ENCODE results near the gene TREML2.

Gene TREML2

DNA sequence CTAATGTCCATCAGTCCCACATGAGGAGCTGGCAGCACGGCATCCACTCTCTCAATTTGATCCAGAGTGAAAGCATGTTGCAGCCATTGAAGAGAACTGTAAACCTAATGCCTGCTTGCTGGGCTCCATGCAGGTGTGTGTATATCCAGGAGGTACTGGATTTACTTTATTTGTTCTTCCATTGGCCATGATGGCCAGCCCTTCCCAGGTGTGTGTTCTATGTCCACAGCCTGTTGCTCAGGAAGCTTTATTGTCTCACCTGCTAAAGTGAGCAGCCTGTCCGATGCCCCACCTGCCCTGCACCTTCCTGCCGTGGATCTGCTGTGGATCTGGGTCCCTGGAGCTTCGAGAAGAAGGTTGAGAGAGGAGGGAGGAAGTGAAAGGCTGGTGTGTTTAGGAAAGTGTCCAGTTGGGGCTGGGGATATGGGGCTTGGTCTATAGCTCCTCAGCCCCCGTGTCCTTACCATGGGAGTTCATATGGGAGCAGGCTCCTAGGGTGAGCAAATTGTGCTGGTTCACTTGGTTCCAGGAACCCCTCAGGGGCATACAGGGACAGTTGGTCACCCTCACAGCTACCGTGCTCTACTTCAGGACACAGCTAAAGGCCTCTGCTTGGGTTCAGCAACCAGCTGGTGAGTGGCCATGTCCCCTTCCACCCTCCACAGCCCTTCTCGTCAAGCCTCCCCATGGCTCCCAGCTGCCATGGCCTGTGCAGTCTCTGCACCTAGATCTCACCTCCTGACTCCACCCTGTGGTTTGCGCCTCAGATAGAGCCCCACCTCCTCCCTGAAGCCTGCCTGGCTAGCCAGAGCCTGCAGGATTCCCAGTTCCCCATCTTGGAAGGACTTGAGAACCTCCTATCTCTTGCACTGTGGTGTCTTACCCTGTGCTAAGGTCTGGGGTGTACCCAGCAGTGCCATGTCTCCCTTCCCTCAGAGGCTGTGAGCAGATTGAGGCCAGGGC lies 12.7 kb downstream of the TREML2 start:
- TF ChIP-seq ZNF621 (tag by site-specific recombination; IDR thresholded peaks at IDR 0.05) (no peak), GLIS1 (tag by site-specific recombination; IDR thresholded peaks at IDR 0.05) (no peak), ZFP69B (tag by site-specific recombination; IDR thresholded peaks at IDR 0.05) (no peak)
- ChIA-PET POLR2A (no interaction called here), CTCF (interaction anchor here (0.8 to 0.9 kb wide), 2 partner anchors 91 to 95 kb away, joined by 3 to 5 read pairs; no protein-coding TSS in a partner anchor)
- no peaks in the 10 kb centered on the region for H3K4me1 ChIP-seq (ENCODE audit: control insufficient read depth, insufficient read depth, low read length)
- no peak overlapping the region for H3K27ac ChIP-seq (ENCODE audit: extremely low read depth, low read depth, low read length)
- H3K36me3 ChIP-seq (ENCODE audit: control insufficient read depth in 2 of 2, insufficient read depth in 1 of 2, low read length in 2 of 2), result no peaks in the 10 kb centered on the region
- no peak overlapping the region for H3K4me3 ChIP-seq (ENCODE audit: low read depth, low read length)
- no peaks in the 10 kb centered on the region for H3K9me3 ChIP-seq (ENCODE audit: control insufficient read depth, insufficient read depth, low read depth, low read length)

DNA sequence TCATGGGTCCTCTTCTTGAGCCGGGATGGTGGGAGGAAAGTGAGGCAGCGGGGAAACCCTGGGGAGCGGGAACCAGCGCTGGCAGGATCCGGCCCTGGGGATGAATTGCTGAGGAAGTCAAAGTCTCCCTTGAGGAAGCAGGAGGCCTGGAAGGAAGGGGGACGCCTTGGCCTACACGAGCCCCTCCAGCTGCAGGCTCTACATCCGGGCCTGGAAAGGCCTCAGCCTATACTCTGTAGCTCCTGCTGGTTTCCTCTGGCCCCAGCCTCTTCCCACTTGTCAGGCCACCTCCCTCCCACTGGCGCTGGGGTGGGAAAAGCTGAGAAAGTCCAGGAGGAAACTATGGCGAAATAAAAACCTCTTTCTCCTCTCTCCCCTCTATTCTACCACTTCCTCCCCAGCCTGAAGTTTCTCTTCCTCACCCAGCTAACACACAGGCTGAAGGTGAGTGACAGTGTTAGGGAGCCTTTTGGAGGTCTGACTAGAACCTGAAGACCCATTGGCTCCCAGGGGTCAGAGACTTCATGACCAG lies 14.9 kb downstream of the TREML2 start:
- H3K4me1 ChIP-seq (ENCODE audit: control insufficient read depth, insufficient read depth, low read length), result no peaks in the 10 kb centered on the region
- CTCF ChIA-PET, result interaction anchor here (0.7 to 2.3 kb wide), 2 partner anchors 9 to 10 kb away, joined by 3 to 5 read pairs; no protein-coding TSS in a partner anchor
- H3K36me3 ChIP-seq (ENCODE audit: control insufficient read depth in 2 of 2, insufficient read depth in 1 of 2, low read length in 2 of 2), result no peaks in the 10 kb centered on the region
- TF ChIP-seq, protein P1, sequence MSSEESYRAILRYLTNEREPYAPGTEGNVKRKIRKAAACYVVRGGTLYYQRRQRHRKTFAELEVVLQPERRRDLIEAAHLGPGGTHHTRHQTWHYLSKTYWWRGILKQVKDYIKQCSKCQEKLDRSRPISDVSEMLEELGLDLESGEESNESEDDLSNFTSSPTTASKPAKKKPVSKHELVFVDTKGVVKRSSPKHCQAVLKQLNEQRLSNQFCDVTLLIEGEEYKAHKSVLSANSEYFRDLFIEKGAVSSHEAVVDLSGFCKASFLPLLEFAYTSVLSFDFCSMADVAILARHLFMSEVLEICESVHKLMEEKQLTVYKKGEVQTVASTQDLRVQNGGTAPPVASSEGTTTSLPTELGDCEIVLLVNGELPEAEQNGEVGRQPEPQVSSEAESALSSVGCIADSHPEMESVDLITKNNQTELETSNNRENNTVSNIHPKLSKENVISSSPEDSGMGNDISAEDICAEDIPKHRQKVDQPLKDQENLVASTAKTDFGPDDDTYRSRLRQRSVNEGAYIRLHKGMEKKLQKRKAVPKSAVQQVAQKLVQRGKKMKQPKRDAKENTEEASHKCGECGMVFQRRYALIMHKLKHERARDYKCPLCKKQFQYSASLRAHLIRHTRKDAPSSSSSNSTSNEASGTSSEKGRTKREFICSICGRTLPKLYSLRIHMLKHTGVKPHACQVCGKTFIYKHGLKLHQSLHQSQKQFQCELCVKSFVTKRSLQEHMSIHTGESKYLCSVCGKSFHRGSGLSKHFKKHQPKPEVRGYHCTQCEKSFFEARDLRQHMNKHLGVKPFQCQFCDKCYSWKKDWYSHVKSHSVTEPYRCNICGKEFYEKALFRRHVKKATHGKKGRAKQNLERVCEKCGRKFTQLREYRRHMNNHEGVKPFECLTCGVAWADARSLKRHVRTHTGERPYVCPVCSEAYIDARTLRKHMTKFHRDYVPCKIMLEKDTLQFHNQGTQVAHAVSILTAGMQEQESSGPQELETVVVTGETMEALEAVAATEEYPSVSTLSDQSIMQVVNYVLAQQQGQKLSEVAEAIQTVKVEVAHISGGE (tag by site-specific recombination; conservative IDR thresholded peaks at IDR 0.05; ENCODE audit: low read depth), result no peak
- TF ChIP-seq ZNF548 (tag by site-specific recombination; IDR thresholded peaks at IDR 0.05) (no peak), ZNF121 (tag by site-specific recombination; IDR thresholded peaks at IDR 0.05) (no peak), ZNF366 (tag by site-specific recombination; conservative IDR thresholded peaks at IDR 0.05) (no peak), TRIM28 (IDR thresholded peaks at IDR 0.05; ENCODE audit: borderline replicate concordance, low read length) (no peak), ZNF433 (tag by site-specific recombination; IDR thresholded peaks at IDR 0.05; ENCODE audit: low read depth) (no peak), REPIN1 (tag by site-specific recombination; IDR thresholded peaks at IDR 0.05; ENCODE audit: low read depth) (no peak), ZNF423 (tag by site-specific recombination; IDR thresholded peaks at IDR 0.05) (no peak), ZBTB17 (tag by site-specific recombination; IDR thresholded peaks at IDR 0.05) (no peak), ZNF624 (tag by site-specific recombination; IDR thresholded peaks at IDR 0.05) (no peak), ZNF132 (tag by site-specific recombination; IDR thresholded peaks at IDR 0.05; ENCODE audit: borderline replicate concordance) (no peak), ZNF514 (tag by site-specific recombination; IDR thresholded peaks at IDR 0.05) (no peak), ZNF621 (tag by site-specific recombination; IDR thresholded peaks at IDR 0.05) (no peak), ZNF292 (tag by site-specific recombination; IDR thresholded peaks at IDR 0.05; ENCODE audit: borderline replicate concordance, low read depth) (no peak)
- TF ChIP-seq, protein P2, sequence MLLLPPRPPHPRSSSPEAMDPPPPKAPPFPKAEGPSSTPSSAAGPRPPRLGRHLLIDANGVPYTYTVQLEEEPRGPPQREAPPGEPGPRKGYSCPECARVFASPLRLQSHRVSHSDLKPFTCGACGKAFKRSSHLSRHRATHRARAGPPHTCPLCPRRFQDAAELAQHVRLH (tag by site-specific recombination; IDR thresholded peaks at IDR 0.05), result no peak
- TF ChIP-seq, protein P3, sequence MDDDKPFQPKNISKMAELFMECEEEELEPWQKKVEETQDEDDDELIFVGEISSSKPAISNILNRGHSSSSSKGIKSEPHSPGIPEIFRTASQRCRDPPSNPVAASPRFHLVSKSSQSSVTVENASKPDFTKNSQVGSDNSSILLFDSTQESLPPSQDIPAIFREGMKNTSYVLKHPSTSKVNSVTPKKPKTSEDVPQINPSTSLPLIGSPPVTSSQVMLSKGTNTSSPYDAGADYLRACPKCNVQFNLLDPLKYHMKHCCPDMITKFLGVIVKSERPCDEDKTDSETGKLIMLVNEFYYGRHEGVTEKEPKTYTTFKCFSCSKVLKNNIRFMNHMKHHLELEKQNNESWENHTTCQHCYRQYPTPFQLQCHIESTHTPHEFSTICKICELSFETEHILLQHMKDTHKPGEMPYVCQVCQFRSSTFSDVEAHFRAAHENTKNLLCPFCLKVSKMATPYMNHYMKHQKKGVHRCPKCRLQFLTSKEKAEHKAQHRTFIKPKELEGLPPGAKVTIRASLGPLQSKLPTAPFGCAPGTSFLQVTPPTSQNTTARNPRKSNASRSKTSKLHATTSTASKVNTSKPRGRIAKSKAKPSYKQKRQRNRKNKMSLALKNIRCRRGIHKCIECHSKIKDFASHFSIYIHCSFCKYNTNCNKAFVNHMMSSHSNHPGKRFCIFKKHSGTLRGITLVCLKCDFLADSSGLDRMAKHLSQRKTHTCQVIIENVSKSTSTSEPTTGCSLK (tag by site-specific recombination; IDR thresholded peaks at IDR 0.05), result no peak
- TF ChIP-seq, protein P4, sequence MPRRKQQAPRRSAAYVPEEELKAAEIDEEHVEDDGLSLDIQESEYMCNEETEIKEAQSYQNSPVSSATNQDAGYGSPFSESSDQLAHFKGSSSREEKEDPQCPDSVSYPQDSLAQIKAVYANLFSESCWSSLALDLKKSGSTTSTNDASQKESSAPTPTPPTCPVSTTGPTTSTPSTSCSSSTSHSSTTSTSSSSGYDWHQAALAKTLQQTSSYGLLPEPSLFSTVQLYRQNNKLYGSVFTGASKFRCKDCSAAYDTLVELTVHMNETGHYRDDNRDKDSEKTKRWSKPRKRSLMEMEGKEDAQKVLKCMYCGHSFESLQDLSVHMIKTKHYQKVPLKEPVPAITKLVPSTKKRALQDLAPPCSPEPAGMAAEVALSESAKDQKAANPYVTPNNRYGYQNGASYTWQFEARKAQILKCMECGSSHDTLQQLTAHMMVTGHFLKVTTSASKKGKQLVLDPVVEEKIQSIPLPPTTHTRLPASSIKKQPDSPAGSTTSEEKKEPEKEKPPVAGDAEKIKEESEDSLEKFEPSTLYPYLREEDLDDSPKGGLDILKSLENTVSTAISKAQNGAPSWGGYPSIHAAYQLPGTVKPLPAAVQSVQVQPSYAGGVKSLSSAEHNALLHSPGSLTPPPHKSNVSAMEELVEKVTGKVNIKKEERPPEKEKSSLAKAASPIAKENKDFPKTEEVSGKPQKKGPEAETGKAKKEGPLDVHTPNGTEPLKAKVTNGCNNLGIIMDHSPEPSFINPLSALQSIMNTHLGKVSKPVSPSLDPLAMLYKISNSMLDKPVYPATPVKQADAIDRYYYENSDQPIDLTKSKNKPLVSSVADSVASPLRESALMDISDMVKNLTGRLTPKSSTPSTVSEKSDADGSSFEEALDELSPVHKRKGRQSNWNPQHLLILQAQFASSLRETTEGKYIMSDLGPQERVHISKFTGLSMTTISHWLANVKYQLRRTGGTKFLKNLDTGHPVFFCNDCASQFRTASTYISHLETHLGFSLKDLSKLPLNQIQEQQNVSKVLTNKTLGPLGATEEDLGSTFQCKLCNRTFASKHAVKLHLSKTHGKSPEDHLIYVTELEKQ (tag by site-specific recombination; IDR thresholded peaks at IDR 0.05; ENCODE audit: borderline replicate concordance), result no peak
- TF ChIP-seq, protein P5, sequence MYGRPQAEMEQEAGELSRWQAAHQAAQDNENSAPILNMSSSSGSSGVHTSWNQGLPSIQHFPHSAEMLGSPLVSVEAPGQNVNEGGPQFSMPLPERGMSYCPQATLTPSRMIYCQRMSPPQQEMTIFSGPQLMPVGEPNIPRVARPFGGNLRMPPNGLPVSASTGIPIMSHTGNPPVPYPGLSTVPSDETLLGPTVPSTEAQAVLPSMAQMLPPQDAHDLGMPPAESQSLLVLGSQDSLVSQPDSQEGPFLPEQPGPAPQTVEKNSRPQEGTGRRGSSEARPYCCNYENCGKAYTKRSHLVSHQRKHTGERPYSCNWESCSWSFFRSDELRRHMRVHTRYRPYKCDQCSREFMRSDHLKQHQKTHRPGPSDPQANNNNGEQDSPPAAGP (tag by site-specific recombination; IDR thresholded peaks at IDR 0.05), result no peak
- POLR2A ChIA-PET, result no interaction called here
- H3K9me3 ChIP-seq (ENCODE audit: control insufficient read depth, insufficient read depth, low read depth, low read length), result no peaks in the 10 kb centered on the region
- H3K4me3 ChIP-seq (ENCODE audit: low read depth, low read length), result no peak overlapping the region
- H3K27ac ChIP-seq (ENCODE audit: extremely low read depth, low read depth, low read length), result no peak overlapping the region
